Stimulated activated CD8-positive, alpha-beta memory T cell treated with anti-CD3 and anti-CD28 coated beads, Interleukin-2, amount 100 ng/mL, for 1 hour (primary cell): ENCODE results near the gene MAP4K2.

ENCODE experiments used
- DNase-seq, 2 donors: peaks; one replicate each; pipeline ENCODE4 v3.0.0-alpha.2; 2020; ENCODE audit warnings: low read depth in 2 of 2

MAP4K2 gene

DNA sequence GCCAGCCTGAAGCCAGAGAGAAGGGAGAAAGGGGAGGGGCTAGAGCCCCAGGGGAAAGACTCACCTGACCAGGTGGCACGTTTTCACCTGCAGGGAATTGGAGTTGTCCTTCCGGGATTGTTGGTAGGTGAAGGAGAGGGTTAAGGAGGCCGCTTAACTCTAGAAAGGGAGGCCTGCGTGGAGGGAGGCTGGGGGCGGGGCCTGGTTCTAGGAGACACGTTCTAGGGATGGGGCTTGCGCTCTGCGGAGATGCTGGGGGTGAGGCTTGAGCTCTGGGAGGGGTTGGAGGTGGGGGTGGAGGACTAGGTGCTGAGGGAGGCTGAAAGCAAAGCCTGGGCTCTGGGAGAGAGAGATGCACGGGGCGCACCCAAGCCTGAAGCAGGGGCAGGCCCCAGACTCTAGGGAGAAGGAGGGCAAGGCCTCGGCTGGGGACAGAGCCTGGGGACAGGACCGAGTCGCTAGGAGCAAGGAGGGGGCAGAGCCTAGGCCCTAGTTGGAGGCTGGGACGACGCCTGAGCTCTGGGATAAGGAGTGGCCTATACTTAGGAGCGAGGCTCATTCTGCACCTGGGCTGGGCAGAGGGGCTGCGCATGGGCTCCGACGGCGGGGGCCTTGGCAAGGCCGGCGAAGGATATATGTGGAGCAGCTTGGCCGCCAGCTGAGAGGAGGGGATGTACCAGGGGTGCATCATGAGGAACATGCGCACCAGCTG, 61.5 kb downstream of the MAP4K2 start:
- DNase-seq: no peak

DNA sequence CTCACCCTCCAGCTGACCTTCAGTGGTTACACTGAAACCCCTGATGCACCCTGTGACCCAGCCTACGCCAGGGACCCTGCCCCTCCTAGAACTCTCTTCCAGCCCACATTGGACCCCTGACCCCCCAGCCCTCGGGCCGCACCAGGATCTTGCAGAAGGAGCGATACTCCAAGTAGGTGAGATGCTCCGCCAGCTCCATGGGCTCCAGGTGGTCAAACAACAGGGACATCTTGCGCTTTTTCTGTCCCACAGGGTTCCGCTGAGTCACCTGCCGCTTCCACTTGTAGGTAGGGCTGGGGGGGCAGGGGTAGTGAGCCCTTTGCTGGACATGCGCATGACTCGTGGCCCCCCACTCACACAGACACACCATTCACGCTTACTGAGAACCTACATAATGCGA, 63.1 kb downstream of the MAP4K2 start:
- no peak for DNase-seq

DNA sequence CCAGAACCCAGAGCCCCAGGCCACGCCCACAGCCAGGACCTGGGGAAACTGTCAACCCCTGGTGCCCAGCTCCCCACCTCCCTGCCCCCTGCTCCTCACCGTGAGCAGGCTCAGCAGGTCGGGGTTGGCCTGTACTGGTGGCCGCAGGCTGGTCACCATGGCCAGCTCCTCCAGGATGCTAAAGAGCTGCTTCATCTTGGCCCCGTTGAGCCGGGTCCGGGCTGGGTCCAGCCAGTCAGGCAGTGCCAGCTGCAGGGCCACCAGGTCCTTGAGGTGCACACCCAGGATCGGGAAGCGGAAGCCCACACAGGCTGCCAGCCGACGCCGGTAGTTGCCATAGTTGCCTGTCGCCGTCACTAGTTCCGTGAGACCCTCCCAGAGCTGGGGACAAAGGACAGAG, 66.4 kb downstream of the MAP4K2 start:
- no peak for DNase-seq

DNA sequence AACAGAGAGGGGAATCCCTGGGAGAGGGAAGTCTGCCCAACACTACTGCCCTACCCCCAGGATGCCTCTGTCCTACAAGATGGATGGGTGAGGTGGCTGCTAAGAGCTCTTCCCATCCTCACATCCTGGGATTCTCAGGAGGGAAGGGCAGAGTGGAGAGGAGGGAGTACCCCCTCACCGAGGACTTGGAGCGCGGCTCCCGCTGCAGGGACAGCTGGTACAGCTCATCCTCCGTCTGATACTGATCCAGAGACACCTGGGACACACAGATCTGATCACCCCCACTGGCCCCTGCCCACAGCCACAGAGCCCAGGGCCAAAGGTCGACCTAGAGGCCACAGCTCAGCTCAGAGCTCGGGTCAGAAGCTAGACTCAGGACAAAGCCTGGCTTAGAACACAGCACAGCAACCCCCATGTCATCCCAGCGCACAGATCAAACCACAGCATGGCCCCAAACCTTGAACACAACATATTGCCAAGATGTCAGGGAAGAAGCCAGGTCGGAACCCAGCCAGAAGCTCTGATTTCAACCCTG, 67.2 kb downstream of the MAP4K2 start:
- no peak for DNase-seq
